ENCODE measurements around the gene PAK2. TPM values are rescaled to one million over a fixed set of nuclear protein-coding genes. Genes with fewer than 3 reads are reported as not detected.
"Not testable (repeated sequence)": the region's sequence is repeated elsewhere in the genome, so short reads cannot be mapped to it uniquely, and the experiment has no call there.

The PAK2 gene
- total and polyA plus RNA-seq, 2 experiments from 2014 or later = 24.3 to 49.4 TPM

DNA sequence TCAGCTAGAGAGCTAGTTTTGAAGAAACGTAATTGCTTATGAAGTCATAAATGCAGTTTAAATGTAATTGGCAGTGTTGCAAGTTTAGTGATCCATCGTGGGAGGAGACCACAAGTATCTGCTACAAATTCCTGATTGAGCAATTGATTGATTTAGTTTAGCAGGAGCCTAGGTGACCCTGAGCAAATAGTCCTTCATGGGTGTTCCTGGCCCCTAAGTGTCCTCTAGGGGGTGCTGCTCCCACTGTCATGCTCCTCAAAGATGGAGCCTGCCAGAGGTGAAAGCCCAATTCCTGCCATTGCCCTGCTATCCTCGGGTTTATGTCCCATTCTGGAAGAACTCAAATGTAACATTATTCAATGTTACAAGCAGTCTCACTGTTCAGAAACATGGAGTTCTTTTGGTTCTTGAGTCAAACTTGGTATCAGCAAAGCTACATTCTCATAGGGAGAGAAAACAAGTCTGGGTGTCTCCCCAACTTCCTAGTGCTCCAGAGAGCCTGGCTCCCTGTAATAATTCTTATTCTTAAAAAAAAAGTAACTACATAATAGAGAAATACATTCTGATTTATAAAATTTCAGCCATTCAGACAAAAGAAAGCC lies 98.3 kb downstream of the PAK2 start:
- no peak overlapping the region for H3K4me3 Mint-ChIP-seq
- Histone ChIP-seq H3K36me3 (ENCODE audit: insufficient read depth) (no peaks in the 10 kb centered on the region), H4K20me1 (replicated peaks; ENCODE audit: insufficient read depth) (no peaks in the 10 kb centered on the region; the same call in 1 of the 2 replicates), H3K27ac (ENCODE audit: low read depth) (no peak overlapping the region), H3K4me3 (no peak overlapping the region), H3K79me2 (replicated peaks; ENCODE audit: insufficient read depth) (no peaks in the 10 kb centered on the region), H3K9me2 (ENCODE audit: insufficient read depth) (no peaks in the 10 kb centered on the region), H3K4me2 (no peak overlapping the region), H3F3A (replicated peaks; ENCODE audit: low read depth) (no peaks in the 10 kb centered on the region), H2AFZ (no peak overlapping the region), H3K27me3 (ENCODE audit: insufficient read depth) (no peaks in the 10 kb centered on the region), H3K4me1 (ENCODE audit: insufficient read depth) (no peaks in the 10 kb centered on the region)
- H3K27ac Mint-ChIP-seq = no peak overlapping the region
- no peaks in the 10 kb centered on the region for H3K36me3 Mint-ChIP-seq (ENCODE audit: low read depth)
- H3K27me3 Mint-ChIP-seq (ENCODE audit: insufficient read depth, low read depth, poor library complexity) = peaks cover 5% of the 10 kb centered on the region
- TF ChIP-seq CREB1 (CRISPR knock-in tag; IDR thresholded peaks at IDR 0.05; ENCODE audit: low read depth) = 0 out of 2 replicates have a peak, but pooled peaks have one; percentile 3
- no peak for TF ChIP-seq NANOG (IDR thresholded peaks at IDR 0.05; ENCODE audit: borderline replicate concordance)
- TF ChIP-seq CTCF (conservative IDR thresholded peaks at IDR 0.05; ENCODE audit: low read depth in 2 of 2) = peak; percentile 89 to 94
- DNase-seq (ENCODE audit: low spot score) = peak; percentile 88
- H3K4me1 Mint-ChIP-seq = no peaks in the 10 kb centered on the region
- ATAC-seq = peak; percentile 93
- H3K9me3 Mint-ChIP-seq = no peaks in the 10 kb centered on the region

- H3K4me1 ChIP-seq (ENCODE audit: insufficient read depth); H3K27ac ChIP-seq (ENCODE audit: low read depth); H4K20me1 ChIP-seq (replicated peaks; ENCODE audit: insufficient read depth); H3K27ac Mint-ChIP-seq; H3K36me3 Mint-ChIP-seq (ENCODE audit: low read depth); H3F3A ChIP-seq (replicated peaks; ENCODE audit: low read depth); H3K4me2 ChIP-seq; H3K4me3 Mint-ChIP-seq; DNase-seq (ENCODE audit: low spot score); H3K9me2 ChIP-seq (ENCODE audit: insufficient read depth); H3K4me1 Mint-ChIP-seq; H3K27me3 ChIP-seq (ENCODE audit: insufficient read depth); ATAC-seq; H3K79me2 ChIP-seq (replicated peaks; ENCODE audit: insufficient read depth); H3K36me3 ChIP-seq (ENCODE audit: insufficient read depth); H3K9me3 Mint-ChIP-seq; H3K27me3 Mint-ChIP-seq (ENCODE audit: insufficient read depth, low read depth, poor library complexity); H2AFZ ChIP-seq; H3K4me3 ChIP-seq: not testable (repeated sequence)
These were observed 99.7 kb downstream of the PAK2 start for GRCh38 chr3:196839351-196839750.

- no peaks in the 10 kb centered on the region for H3K36me3 ChIP-seq (ENCODE audit: insufficient read depth)
- H3K4me1 Mint-ChIP-seq = no peaks in the 10 kb centered on the region
- no peak overlapping the region for H3K27ac ChIP-seq (ENCODE audit: low read depth)
- DNase-seq (ENCODE audit: low spot score) (no peak), ATAC-seq (no peak)
- H4K20me1 ChIP-seq (replicated peaks; ENCODE audit: insufficient read depth) = no peaks in the 10 kb centered on the region
- H3K4me3 Mint-ChIP-seq = no peak overlapping the region
- H3K4me1 ChIP-seq (ENCODE audit: insufficient read depth) = no peaks in the 10 kb centered on the region
- H3K36me3 Mint-ChIP-seq (ENCODE audit: low read depth) = no peaks in the 10 kb centered on the region
- no peak overlapping the region for H3K27ac Mint-ChIP-seq
- no peaks in the 10 kb centered on the region for H3F3A ChIP-seq (replicated peaks; ENCODE audit: low read depth)
- H3K4me2 ChIP-seq = no peak overlapping the region
- H3K9me3 Mint-ChIP-seq = peaks cover 23% of the 10 kb centered on the region
- no peaks in the 10 kb centered on the region for H3K79me2 ChIP-seq (replicated peaks; ENCODE audit: insufficient read depth)
- no peaks in the 10 kb centered on the region for H3K9me2 ChIP-seq (ENCODE audit: insufficient read depth)
- H2AFZ ChIP-seq = peak overlapping the region; percentile 47; the same call in 1 of the 2 replicates
- no peak overlapping the region for H3K4me3 ChIP-seq
- H3K27me3 ChIP-seq (ENCODE audit: insufficient read depth) = no peaks in the 10 kb centered on the region
- H3K27me3 Mint-ChIP-seq (ENCODE audit: insufficient read depth, low read depth, poor library complexity) = peaks cover 3% of the 10 kb centered on the region
- TF ChIP-seq, protein P1, sequence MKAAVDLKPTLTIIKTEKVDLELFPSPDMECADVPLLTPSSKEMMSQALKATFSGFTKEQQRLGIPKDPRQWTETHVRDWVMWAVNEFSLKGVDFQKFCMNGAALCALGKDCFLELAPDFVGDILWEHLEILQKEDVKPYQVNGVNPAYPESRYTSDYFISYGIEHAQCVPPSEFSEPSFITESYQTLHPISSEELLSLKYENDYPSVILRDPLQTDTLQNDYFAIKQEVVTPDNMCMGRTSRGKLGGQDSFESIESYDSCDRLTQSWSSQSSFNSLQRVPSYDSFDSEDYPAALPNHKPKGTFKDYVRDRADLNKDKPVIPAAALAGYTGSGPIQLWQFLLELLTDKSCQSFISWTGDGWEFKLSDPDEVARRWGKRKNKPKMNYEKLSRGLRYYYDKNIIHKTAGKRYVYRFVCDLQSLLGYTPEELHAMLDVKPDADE (IDR thresholded peaks at IDR 0.05) = no peak
- no peak for TF ChIP-seq JUNB (IDR thresholded peaks at IDR 0.05; ENCODE audit: unreplicated experiment)
- no peak for TF ChIP-seq POLR2AphosphoS5 (IDR thresholded peaks at IDR 0.05; ENCODE audit: low read depth)
- TF ChIP-seq STAT1 (IDR thresholded peaks at IDR 0.05; ENCODE audit: unreplicated experiment) = no peak
- TF ChIP-seq REST (IDR thresholded peaks at IDR 0.05; ENCODE audit: unreplicated experiment) = no peak
- no peak for TF ChIP-seq ZNF114 (CRISPR knock-in tag; IDR thresholded peaks at IDR 0.05)
- TF ChIP-seq CTCF (conservative IDR thresholded peaks at IDR 0.05; ENCODE audit: low read depth in 2 of 2) = peak in 1 of 2 experiments; percentile 23; a peak in 1 of 4 replicates
These were observed 103.1 kb downstream of the PAK2 start for GRCh38 chr3:196842567-196843434.

All from GM23338 (cell line).